C4-2B (cell line): ENCODE data around the gene FAM222A.

Source experiments
- CTCF ChIP-seq: fragments of 450-650 bp; conservative IDR thresholded peaks from 2 replicates; pipeline ENCODE4 v1.5.1; 2017; ENCODE audit warnings: mild to moderate bottlenecking
- ZFX ChIP-seq: fragments of 450-650 bp; IDR thresholded peaks from 2 replicates; pipeline ENCODE4 v1.6.1; 2017

DNA sequence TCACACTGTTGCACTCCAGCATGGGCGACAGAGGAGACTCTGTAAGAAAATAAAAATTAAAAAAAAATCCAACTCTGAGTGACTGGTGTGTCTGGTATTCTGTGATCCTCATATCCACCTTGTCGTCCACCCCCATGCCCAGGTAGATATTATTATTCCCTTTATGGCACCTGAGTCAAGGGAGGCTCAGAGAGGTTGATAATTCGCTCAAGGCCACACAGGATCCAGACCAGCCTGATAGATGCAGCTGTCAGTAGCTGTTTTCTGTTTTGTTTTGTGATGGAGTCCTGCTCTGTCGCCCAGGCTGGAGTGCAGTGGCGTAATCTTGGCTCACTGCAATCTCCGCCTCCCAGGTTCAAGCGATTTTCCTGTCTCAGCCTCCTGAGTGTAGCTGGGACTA, 14.8 kb upstream of the FAM222A start:
- TF ChIP-seq CTCF (no peak), ZFX (no peak)
